Measurements from ENCODE around the gene TAF11.

GRCh38 chr6:34928695-34929094 lies 40.9 kb upstream of the TAF11 start:
- TF ChIP-seq EZH2 (IDR thresholded peaks at IDR 0.05; ENCODE audit: borderline replicate concordance, low read length) (no peak), CTCF (IDR thresholded peaks at IDR 0.05; ENCODE audit: low read length) (no peak)
